Measurements from ENCODE around the gene TRMT1L. TPM values are rescaled to one million over a fixed set of nuclear protein-coding genes. Genes with fewer than 3 reads are reported as not detected.

The TRMT1L gene
- total RNA-seq, 1 donor from 2014 or later = 21.6 TPM

DNA sequence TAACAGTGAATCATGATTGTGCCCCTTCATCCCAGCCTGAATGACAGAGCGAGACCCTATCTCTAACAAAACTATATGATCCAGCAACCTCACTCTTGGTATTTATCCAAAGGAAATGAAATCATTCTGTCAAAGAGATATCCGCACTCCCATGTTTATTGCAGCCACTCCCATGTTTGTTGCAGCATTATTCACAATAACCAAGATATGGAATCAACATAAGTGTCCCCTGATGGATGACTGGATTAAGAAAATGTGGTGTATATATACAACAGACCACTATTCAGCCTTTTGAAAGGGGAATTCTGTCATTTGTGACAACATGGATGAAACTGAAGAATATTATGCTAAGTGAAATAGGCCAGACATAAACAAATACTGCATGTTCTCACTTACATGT lies 44.4 kb downstream of the TRMT1L start:
- TF ChIP-seq, protein P1, sequence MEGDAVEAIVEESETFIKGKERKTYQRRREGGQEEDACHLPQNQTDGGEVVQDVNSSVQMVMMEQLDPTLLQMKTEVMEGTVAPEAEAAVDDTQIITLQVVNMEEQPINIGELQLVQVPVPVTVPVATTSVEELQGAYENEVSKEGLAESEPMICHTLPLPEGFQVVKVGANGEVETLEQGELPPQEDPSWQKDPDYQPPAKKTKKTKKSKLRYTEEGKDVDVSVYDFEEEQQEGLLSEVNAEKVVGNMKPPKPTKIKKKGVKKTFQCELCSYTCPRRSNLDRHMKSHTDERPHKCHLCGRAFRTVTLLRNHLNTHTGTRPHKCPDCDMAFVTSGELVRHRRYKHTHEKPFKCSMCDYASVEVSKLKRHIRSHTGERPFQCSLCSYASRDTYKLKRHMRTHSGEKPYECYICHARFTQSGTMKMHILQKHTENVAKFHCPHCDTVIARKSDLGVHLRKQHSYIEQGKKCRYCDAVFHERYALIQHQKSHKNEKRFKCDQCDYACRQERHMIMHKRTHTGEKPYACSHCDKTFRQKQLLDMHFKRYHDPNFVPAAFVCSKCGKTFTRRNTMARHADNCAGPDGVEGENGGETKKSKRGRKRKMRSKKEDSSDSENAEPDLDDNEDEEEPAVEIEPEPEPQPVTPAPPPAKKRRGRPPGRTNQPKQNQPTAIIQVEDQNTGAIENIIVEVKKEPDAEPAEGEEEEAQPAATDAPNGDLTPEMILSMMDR (conservative IDR thresholded peaks at IDR 0.05) = no peak
- no peaks in the 10 kb centered on the region for H3K4me1 Mint-ChIP-seq (ENCODE audit: unreplicated experiment)
- H3K9me3 Mint-ChIP-seq = no peaks in the 10 kb centered on the region
- no peak overlapping the region for H3K27ac Mint-ChIP-seq
- H3K27me3 Mint-ChIP-seq = no peaks in the 10 kb centered on the region
- H3K36me3 Mint-ChIP-seq = peaks cover 11% of the 10 kb centered on the region
- no peak for DNase-seq (ENCODE audit: extremely low spot score, unreplicated experiment)
- no peak overlapping the region for H3K4me3 Mint-ChIP-seq

DNA sequence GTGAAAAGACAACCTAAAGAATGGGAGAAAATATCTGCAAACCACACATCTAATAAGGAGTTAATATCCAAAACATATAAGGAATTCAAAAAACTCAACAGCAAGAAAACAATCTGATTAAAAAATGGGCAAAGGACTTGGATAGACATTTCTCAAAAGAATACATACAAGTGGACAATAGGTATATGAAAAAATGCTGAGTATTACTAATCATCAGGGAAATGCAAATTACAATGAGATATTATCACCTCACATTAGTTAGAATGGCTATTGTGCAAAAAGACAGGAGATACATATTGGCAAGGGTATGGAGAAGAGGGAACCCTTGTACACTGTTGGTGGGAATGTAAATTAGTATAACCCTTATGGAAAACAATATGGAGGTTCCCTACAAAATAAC lies 44.9 kb downstream of the TRMT1L start:
- no peaks in the 10 kb centered on the region for H3K4me1 Mint-ChIP-seq (ENCODE audit: unreplicated experiment)
- H3K27ac Mint-ChIP-seq = no peak overlapping the region
- H3K36me3 Mint-ChIP-seq = peaks cover 6% of the 10 kb centered on the region
- no peaks in the 10 kb centered on the region for H3K27me3 Mint-ChIP-seq
- TF ChIP-seq, protein P1 (conservative IDR thresholded peaks at IDR 0.05) = no peak
- no peak overlapping the region for H3K4me3 Mint-ChIP-seq
- H3K9me3 Mint-ChIP-seq = no peaks in the 10 kb centered on the region
- no peak for DNase-seq (ENCODE audit: extremely low spot score, unreplicated experiment)

DNA sequence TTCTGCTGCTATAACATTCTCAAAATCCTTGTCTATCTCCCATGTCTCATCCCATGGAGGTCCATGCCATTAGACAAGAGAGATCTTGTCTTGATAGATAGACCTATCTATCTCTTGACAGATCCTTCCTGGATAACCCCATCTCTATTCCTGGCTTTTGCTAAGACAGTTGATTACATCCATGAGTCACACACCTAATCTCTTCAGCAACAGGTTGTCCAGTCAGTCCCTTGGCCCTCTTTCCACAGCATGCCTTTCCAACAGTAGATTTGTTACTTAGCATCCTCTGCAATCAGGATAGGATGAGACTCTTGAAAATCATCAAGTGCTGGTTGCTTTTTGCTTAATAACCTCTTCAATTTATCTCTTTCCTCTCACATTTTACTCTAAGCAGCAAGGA lies 46.6 kb downstream of the TRMT1L start:
- Mint-ChIP-seq H3K9me3 (no peaks in the 10 kb centered on the region), H3K4me3 (no peak overlapping the region), H3K4me1 (ENCODE audit: unreplicated experiment) (no peaks in the 10 kb centered on the region), H3K27ac (no peak overlapping the region), H3K36me3 (peaks cover 8% of the 10 kb centered on the region), H3K27me3 (no peaks in the 10 kb centered on the region)
- TF ChIP-seq, protein P1 (conservative IDR thresholded peaks at IDR 0.05) = no peak
- DNase-seq (ENCODE audit: extremely low spot score, unreplicated experiment) = no peak

DNA sequence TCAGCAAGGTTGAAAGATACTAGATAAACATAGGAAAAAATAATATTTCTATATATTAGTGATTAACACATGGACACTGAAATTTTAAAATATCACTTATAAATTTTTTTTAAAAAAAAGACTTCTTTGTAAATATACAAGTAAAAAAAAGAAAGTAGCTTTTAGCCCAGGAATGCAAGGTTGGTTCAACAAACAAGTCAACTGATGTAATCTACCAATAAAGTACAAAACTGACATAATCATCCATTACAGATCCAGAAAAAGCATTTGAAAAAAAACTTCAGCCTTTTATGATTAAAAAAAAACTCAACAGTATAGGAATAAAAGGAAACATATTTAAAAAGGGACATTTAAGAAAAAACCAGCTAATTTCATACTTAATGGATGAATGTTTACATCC lies 48.4 kb downstream of the TRMT1L start:
- H3K27me3 Mint-ChIP-seq = no peaks in the 10 kb centered on the region
- no peaks in the 10 kb centered on the region for H3K9me3 Mint-ChIP-seq
- DNase-seq (ENCODE audit: extremely low spot score, unreplicated experiment) = no peak
- TF ChIP-seq, protein P1 (conservative IDR thresholded peaks at IDR 0.05) = no peak
- no peak overlapping the region for H3K4me3 Mint-ChIP-seq
- peaks cover 11% of the 10 kb centered on the region for H3K36me3 Mint-ChIP-seq
- no peak overlapping the region for H3K27ac Mint-ChIP-seq
- H3K4me1 Mint-ChIP-seq (ENCODE audit: unreplicated experiment) = no peaks in the 10 kb centered on the region

DNA sequence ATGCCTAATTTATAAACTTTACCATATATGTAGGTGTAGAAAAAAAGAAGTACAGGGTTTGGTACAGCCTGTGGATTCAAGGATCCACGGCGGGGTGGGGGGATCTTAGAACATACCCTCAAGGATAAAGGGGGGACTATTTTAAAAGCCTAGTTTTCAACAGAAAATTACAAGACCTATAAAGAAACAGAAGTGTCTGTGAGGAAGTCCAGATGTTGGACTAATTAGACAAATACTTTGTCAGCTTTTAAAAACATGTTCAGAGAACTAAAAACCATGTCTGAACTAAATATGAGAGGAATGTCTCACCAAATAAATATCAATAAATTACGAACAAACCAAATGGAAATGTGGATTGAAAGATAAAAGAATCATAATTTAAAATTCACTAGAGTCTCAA lies 51.6 kb downstream of the TRMT1L start:
- DNase-seq (ENCODE audit: extremely low spot score, unreplicated experiment) = no peak

More for the DNA sequence above, 51.6 kb downstream of the TRMT1L start:
- H3K9me3 Mint-ChIP-seq = no peaks in the 10 kb centered on the region
- H3K36me3 Mint-ChIP-seq = peaks cover 23% of the 10 kb centered on the region
- no peaks in the 10 kb centered on the region for H3K4me1 Mint-ChIP-seq (ENCODE audit: unreplicated experiment)
- no peak overlapping the region for H3K27ac Mint-ChIP-seq
- TF ChIP-seq, protein P1 (conservative IDR thresholded peaks at IDR 0.05) = no peak
- no peaks in the 10 kb centered on the region for H3K27me3 Mint-ChIP-seq
- no peak overlapping the region for H3K4me3 Mint-ChIP-seq

All from type B pancreatic cell (in vitro differentiated cells).